ENCODE data around the gene GABRD.

GRCh38 chr1:2053217-2053616, 34.1 kb downstream of the GABRD start:
- no peak for TF ChIP-seq POLR2AphosphoS5 (IDR thresholded peaks at IDR 0.05; ENCODE audit: low read depth, low read length)
- no peak for TF ChIP-seq SIN3A (IDR thresholded peaks at IDR 0.05; ENCODE audit: borderline replicate concordance, insufficient read depth, low read length)
- TF ChIP-seq, protein P1, sequence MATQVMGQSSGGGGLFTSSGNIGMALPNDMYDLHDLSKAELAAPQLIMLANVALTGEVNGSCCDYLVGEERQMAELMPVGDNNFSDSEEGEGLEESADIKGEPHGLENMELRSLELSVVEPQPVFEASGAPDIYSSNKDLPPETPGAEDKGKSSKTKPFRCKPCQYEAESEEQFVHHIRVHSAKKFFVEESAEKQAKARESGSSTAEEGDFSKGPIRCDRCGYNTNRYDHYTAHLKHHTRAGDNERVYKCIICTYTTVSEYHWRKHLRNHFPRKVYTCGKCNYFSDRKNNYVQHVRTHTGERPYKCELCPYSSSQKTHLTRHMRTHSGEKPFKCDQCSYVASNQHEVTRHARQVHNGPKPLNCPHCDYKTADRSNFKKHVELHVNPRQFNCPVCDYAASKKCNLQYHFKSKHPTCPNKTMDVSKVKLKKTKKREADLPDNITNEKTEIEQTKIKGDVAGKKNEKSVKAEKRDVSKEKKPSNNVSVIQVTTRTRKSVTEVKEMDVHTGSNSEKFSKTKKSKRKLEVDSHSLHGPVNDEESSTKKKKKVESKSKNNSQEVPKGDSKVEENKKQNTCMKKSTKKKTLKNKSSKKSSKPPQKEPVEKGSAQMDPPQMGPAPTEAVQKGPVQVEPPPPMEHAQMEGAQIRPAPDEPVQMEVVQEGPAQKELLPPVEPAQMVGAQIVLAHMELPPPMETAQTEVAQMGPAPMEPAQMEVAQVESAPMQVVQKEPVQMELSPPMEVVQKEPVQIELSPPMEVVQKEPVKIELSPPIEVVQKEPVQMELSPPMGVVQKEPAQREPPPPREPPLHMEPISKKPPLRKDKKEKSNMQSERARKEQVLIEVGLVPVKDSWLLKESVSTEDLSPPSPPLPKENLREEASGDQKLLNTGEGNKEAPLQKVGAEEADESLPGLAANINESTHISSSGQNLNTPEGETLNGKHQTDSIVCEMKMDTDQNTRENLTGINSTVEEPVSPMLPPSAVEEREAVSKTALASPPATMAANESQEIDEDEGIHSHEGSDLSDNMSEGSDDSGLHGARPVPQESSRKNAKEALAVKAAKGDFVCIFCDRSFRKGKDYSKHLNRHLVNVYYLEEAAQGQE (IDR thresholded peaks at IDR 0.05; ENCODE audit: insufficient read depth in 1 of 2, low read depth in 2 of 2, low read length in 2 of 2), result no peak

Measured in PFSK-1 (cell line).